Liver (tissue), 9 donors: Measurements from ENCODE around the gene EHBP1. TPM values are rescaled to one million over a fixed set of nuclear protein-coding genes. Genes with fewer than 3 reads are reported as not detected.

Experiments used
- DNase-seq: peaks from one replicate; pipeline ENCODE4 v3.0.0-alpha.2; 2017; ENCODE audit warnings: low spot score
- H3K27ac ChIP-seq, 2 donors: one replicate each; pipeline ENCODE4 v1.7.0; 2013; ENCODE audit warnings: inconsistent platforms in 2 of 2, low read length in 2 of 2, control low read depth in 1 of 2, low read depth in 1 of 2, mild to moderate bottlenecking in 1 of 2
- H3K27me3 ChIP-seq, 4 donors: one replicate each; pipeline versions ENCODE4 v1.6.1 to v1.7.0; 2013; ENCODE audit warnings: low read length in 3 of 4, inconsistent platforms in 1 of 4, mild to moderate bottlenecking in 1 of 4, moderate library complexity in 1 of 4; ENCODE audit not compliant: control insufficient read depth in 4 of 4, insufficient read depth in 4 of 4
- H3K36me3 ChIP-seq, 4 donors: one replicate each; pipeline versions ENCODE4 v1.6.1 to v1.7.0; 2013; ENCODE audit warnings: low read length in 3 of 4, mild to moderate bottlenecking in 3 of 4, low read depth in 1 of 4, moderate library complexity in 1 of 4; ENCODE audit not compliant: control insufficient read depth in 4 of 4, insufficient read depth in 3 of 4
- H3K4me1 ChIP-seq, 4 donors: one replicate each; pipeline versions ENCODE4 v1.6.1 to v1.7.0; 2013; ENCODE audit warnings: low read length in 3 of 4, mild to moderate bottlenecking in 3 of 4, moderate library complexity in 1 of 4; ENCODE audit not compliant: control insufficient read depth in 4 of 4, insufficient read depth in 4 of 4
- H3K4me3 ChIP-seq, 3 donors: one replicate each; pipeline versions ENCODE4 v1.6.1 to v1.7.0; 2013; ENCODE audit warnings: low read length in 3 of 3, control low read depth in 1 of 3, low read depth in 1 of 3, mild to moderate bottlenecking in 1 of 3
- H3K9ac ChIP-seq, 2 donors: one replicate each; pipeline ENCODE4 v1.7.0; 2013; ENCODE audit warnings: low read length in 2 of 2, mild to moderate bottlenecking in 2 of 2, moderate library complexity in 2 of 2, control low read depth in 1 of 2, low read depth in 1 of 2
- H3K9me3 ChIP-seq, 4 donors: one replicate each; pipeline versions ENCODE4 v1.6.1 to v1.7.0; 2013; ENCODE audit warnings: low read length in 3 of 4; ENCODE audit not compliant: control insufficient read depth in 4 of 4
- ATF3 ChIP-seq: IDR thresholded peaks from 2 replicates; pipeline ENCODE4 v1.6.1; 2016; ENCODE audit warnings: antibody characterized with exemption
- CTCF ChIP-seq: fragments of 150-350 bp; IDR thresholded peaks from 2 replicates; pipeline ENCODE4 v1.5.1; 2017; ENCODE audit warnings: improper control_type of control experiment, low read depth, low read length; ENCODE audit not compliant: missing input control
- FOXA2 ChIP-seq: IDR thresholded peaks from 2 replicates; pipeline ENCODE4 v1.6.1; 2016; ENCODE audit warnings: antibody characterized with exemption
- HNF4A ChIP-seq, 2 donors: conservative IDR thresholded peaks; 2 replicates each; pipeline ENCODE4 v1.6.1; 2016; ENCODE audit warnings: antibody characterized with exemption in 2 of 2, mild to moderate bottlenecking in 2 of 2
- JUND ChIP-seq, 2 donors: IDR thresholded peaks; 2 replicates each; pipeline ENCODE4 v1.6.1; 2016; ENCODE audit warnings: antibody characterized with exemption in 2 of 2
- MAX ChIP-seq: IDR thresholded peaks from 2 replicates; pipeline ENCODE4 v1.6.1; 2016; ENCODE audit warnings: antibody characterized with exemption
- NR2F2 ChIP-seq: IDR thresholded peaks from 2 replicates; pipeline ENCODE4 v1.6.1; 2016; ENCODE audit warnings: antibody characterized with exemption
- RAD21 ChIP-seq, 2 donors: IDR thresholded peaks; 2 replicates each; pipeline ENCODE4 v1.6.1; 2016; ENCODE audit warnings: antibody characterized with exemption in 2 of 2, mild to moderate bottlenecking in 2 of 2
- RXRA ChIP-seq, 2 donors: IDR thresholded peaks; 2 replicates each; pipeline ENCODE4 v1.6.1; 2017 to 2018; ENCODE audit warnings: antibody characterized with exemption in 2 of 2, mild to moderate bottlenecking in 1 of 2
- SP1 ChIP-seq: IDR thresholded peaks from 2 replicates; pipeline ENCODE4 v1.6.1; 2018; ENCODE audit warnings: antibody characterized with exemption, mild to moderate bottlenecking
- TAF1 ChIP-seq: conservative IDR thresholded peaks from 2 replicates; pipeline ENCODE4 v1.6.1; 2016; ENCODE audit warnings: antibody characterized with exemption, mild to moderate bottlenecking
- YY1 ChIP-seq: IDR thresholded peaks from 2 replicates; pipeline ENCODE4 v1.6.1; 2016; ENCODE audit warnings: antibody characterized with exemption, mild to moderate bottlenecking
- WGBS: extraction: QIAGEN DNeasy Blood & Tissue Kit; methylation state at CpG from one replicate; pipeline ENCODE4 v1.1.7; 2013; 5-methylcytosine and 5-hydroxymethylcytosine counted together
- polyA plus RNA-seq, 2 donors: library from polyadenylated mRNA; stranded (reverse) in 1 of 2; unstranded in 1 of 2; fragments of 200-250 nt in 1 of 2; fragments of >200 nt in 1 of 2; fragmentation: Nextera tagmentation in 1 of 2; extraction: Ambion mirVana in 1 of 2; gene quantifications; one replicate each; pipeline versions ENCODE4 v1.2.1 to v1.2.3, GENCODE V29; 2013 to 2015
- total RNA-seq, 2 donors: library from RNA; depleted of rRNA; stranded (reverse); fragments of >200 nt; gene quantifications; one replicate each; pipeline ENCODE4 v1.2.3, GENCODE V29; 2014
- TF ChIP-seq, protein P1 (sequence below): IDR thresholded peaks from 2 replicates; pipeline ENCODE4 v1.6.1; 2016; ENCODE audit warnings: antibody characterized with exemption
- TF ChIP-seq, protein P2 (sequence below): IDR thresholded peaks from 2 replicates; pipeline ENCODE4 v1.6.1; 2016; ENCODE audit warnings: antibody characterized with exemption, mild to moderate bottlenecking
- donor health status: healthy.
- donor health status: healthy.
- donor health status: healthy.
- donor health status: healthy.
- donor health status: healthy.

EHBP1 gene
- total and polyA plus RNA-seq, 4 donors, result 16.6 to 85.8 (median 24.4) TPM

- H3K9me3 ChIP-seq, result no peaks in the 10 kb centered on the region
- no peak for DNase-seq
- no peak for TF ChIP-seq JUND (IDR thresholded peaks at IDR 0.05)
- TF ChIP-seq, protein P1, sequence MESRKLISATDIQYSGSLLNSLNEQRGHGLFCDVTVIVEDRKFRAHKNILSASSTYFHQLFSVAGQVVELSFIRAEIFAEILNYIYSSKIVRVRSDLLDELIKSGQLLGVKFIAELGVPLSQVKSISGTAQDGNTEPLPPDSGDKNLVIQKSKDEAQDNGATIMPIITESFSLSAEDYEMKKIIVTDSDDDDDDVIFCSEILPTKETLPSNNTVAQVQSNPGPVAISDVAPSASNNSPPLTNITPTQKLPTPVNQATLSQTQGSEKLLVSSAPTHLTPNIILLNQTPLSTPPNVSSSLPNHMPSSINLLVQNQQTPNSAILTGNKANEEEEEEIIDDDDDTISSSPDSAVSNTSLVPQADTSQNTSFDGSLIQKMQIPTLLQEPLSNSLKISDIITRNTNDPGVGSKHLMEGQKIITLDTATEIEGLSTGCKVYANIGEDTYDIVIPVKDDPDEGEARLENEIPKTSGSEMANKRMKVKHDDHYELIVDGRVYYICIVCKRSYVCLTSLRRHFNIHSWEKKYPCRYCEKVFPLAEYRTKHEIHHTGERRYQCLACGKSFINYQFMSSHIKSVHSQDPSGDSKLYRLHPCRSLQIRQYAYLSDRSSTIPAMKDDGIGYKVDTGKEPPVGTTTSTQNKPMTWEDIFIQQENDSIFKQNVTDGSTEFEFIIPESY, result no peak
- no peak for TF ChIP-seq SP1
- TF ChIP-seq HNF4A (conservative IDR thresholded peaks at IDR 0.05), result no peak
- TF ChIP-seq ATF3, result no peak
- no peak for TF ChIP-seq TAF1
- TF ChIP-seq RXRA (IDR thresholded peaks at IDR 0.05), result no peak
- TF ChIP-seq YY1, result no peak
- no peak for TF ChIP-seq MAX
- no peak for TF ChIP-seq NR2F2
- TF ChIP-seq, protein P2, sequence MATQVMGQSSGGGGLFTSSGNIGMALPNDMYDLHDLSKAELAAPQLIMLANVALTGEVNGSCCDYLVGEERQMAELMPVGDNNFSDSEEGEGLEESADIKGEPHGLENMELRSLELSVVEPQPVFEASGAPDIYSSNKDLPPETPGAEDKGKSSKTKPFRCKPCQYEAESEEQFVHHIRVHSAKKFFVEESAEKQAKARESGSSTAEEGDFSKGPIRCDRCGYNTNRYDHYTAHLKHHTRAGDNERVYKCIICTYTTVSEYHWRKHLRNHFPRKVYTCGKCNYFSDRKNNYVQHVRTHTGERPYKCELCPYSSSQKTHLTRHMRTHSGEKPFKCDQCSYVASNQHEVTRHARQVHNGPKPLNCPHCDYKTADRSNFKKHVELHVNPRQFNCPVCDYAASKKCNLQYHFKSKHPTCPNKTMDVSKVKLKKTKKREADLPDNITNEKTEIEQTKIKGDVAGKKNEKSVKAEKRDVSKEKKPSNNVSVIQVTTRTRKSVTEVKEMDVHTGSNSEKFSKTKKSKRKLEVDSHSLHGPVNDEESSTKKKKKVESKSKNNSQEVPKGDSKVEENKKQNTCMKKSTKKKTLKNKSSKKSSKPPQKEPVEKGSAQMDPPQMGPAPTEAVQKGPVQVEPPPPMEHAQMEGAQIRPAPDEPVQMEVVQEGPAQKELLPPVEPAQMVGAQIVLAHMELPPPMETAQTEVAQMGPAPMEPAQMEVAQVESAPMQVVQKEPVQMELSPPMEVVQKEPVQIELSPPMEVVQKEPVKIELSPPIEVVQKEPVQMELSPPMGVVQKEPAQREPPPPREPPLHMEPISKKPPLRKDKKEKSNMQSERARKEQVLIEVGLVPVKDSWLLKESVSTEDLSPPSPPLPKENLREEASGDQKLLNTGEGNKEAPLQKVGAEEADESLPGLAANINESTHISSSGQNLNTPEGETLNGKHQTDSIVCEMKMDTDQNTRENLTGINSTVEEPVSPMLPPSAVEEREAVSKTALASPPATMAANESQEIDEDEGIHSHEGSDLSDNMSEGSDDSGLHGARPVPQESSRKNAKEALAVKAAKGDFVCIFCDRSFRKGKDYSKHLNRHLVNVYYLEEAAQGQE, result no peak
- TF ChIP-seq CTCF, result no peak
- no peak overlapping the region for H3K4me3 ChIP-seq
- H3K27me3 ChIP-seq, result no peaks in the 10 kb centered on the region
- H3K9ac ChIP-seq, result no peak overlapping the region
- no peak overlapping the region for H3K27ac ChIP-seq
- peaks cover 7 to 17% (median 11%) of the 10 kb centered on the region in 4 donors for H3K36me3 ChIP-seq
- H3K4me1 ChIP-seq, result no peaks in the 10 kb centered on the region
Measured at GRCh38 chr2:62972601-62973000, 267.1 kb downstream of the EHBP1 start.

DNA sequence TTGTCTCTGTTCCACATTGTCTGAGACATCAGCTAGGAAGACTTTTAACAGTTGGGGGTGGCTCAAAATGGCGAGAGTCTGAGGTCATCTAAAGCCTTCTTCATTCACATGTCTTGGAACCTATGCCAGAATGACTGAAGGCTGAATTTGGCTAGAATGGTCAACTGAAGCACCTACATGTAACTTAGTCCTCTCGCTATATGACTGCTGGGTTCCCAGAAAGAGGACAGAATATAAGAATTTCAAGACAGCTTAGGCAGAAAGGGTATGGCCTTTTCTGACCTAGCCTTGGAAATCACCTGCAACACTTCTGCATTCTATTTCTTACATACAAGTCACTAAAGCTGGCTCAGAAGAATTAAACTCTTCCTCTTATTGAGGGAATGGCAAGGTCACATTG, 269.5 kb downstream of the EHBP1 start:
- DNase-seq, result no peak
- no peak for TF ChIP-seq RAD21 (IDR thresholded peaks at IDR 0.05)
- no peak for TF ChIP-seq HNF4A (conservative IDR thresholded peaks at IDR 0.05)
- TF ChIP-seq FOXA2, result no peak
- no peaks in the 10 kb centered on the region for H3K4me1 ChIP-seq
- no peaks in the 10 kb centered on the region for H3K27me3 ChIP-seq
- WGBS, result 100% methylated on average over 2 of the region's 2 CpGs
- H3K36me3 ChIP-seq, result peaks cover 8 to 24% (median 16%) of the 10 kb centered on the region in 4 donors
- H3K4me3 ChIP-seq, result no peak overlapping the region
- no peak overlapping the region for H3K27ac ChIP-seq
- no peak overlapping the region for H3K9ac ChIP-seq
- no peaks in the 10 kb centered on the region for H3K9me3 ChIP-seq
